GM13976 (cell line): ENCODE data around the gene HTRA2.

Source experiments
- DNase-seq: peaks from one replicate; pipeline ENCODE4 v3.0.0; 2012; ENCODE audit warnings: low spot score
- CTCF ChIP-seq: IDR thresholded peaks from 2 replicates; pipeline ENCODE4 v1.5.1; 2012; ENCODE audit warnings: borderline replicate concordance, mild to moderate bottlenecking; ENCODE audit not compliant: insufficient read depth; ENCODE audit errors: extremely low read depth, missing control alignments, control extremely low read depth
- in situ Hi-C: fragments of 300-500 bp; cut with MboI; formaldehyde crosslinking; loops from one replicate; pipeline ENCODE4 v1.12.0; 2022; ENCODE audit warnings: low sequenced_read_pairs, mixed read lengths, inconsistent platforms; ENCODE audit not compliant: unreplicated experiment

The HTRA2 gene

DNA sequence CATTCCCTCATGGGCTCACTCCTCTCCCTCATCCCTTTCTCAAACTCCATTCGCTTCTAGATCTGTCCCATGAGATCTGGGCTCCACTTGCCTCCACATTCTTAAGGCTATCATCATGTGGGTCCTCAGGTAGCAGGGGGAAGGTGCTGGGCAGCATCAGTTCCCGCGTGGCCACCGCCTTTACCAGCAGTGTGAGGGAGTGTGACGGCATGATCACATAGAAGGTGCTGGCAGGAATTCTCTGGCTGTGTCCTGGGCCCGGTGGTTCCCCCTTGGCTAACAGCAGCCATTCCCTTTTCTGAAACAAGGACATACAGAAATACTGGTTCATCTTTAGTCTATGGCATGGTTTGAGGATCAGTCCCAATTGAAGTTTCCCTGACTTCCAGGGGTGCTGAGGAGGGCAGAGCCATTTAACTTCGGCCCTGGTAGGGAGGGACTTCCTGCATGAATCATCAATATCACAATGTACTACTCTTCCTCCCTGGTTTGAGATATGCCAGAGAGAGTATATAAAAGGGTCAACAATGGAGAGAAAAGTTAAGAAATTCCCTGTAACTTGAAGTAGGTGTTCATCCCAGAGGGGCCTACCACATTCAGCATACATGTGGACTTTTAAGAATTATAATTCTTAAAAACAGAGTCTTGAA, 32.5 kb downstream of the HTRA2 start:
- DNase-seq = no peak
- in situ Hi-C loops = no loop called here
- no peak for TF ChIP-seq CTCF

DNA sequence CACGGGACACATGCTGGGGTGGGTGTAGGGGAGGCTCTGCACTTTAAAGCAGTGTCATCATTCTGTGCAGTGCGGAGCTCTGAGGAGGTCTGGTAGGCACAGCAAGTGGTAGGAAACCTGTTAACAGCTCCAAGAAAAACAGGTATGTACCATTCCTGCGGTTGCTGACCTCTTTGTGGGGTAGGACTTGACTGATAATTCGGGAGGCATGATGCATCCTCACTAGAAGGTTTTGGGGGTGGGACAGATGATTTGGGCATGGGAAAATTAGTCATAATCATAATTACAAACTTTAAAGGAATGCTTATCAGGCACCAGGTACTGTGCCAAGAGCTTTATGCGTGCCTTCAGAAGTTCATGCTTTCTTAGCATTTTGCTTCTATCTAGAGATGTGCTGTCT, 34.5 kb downstream of the HTRA2 start:
- no peak for DNase-seq
- in situ Hi-C loops = no loop called here
- TF ChIP-seq CTCF = no peak

GRCh38 chr2:74566076-74566753, 36.5 kb downstream of the HTRA2 start:
- TF ChIP-seq CTCF = no peak
- DNase-seq = no peak
- in situ Hi-C loops = no loop called here

DNA sequence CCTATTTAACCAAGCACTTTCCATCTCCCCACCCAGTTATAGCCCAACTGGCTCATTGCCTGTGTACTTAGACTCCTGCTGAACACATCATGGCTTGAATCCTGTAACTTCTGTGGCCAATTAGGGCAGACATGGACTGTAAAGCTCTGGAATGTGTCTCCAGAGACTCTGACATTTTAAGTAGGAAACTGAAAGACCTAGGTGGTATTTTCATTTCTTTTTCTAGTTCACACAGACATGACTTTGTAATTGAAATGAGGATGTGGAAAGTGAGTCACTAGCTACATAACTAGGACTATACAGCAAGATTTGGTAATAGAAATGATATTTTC, 37.0 kb downstream of the HTRA2 start:
- no peak for DNase-seq
- TF ChIP-seq CTCF = no peak
- in situ Hi-C loops = no loop called here

DNA sequence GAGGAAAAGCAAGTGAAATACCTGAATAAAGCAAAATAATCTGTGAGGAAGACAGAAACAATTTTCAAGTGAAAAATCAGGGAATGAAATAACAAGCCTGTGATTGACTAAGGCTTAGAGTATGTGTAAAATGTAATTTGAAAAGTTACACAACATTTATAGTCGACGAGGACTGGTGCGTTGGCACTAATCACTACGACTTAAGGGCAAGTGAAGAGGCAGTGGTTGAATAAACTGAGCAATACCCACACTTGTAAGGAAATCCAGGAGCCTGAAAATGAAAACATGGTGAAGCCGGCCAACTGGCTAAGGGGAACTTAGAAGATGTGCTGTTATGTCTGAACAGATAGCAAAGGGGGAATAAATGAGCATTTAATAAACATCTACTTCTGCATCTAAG, 38.1 kb downstream of the HTRA2 start:
- DNase-seq = no peak
- no peak for TF ChIP-seq CTCF
- in situ Hi-C loops = no loop called here

GRCh38 chr2:74569686-74570085, 40.0 kb downstream of the HTRA2 start:
- in situ Hi-C loops = no loop called here
- no peak for TF ChIP-seq CTCF
- no peak for DNase-seq
